ENCODE measurements around the gene RRAS. TPM values are rescaled to one million over a fixed set of nuclear protein-coding genes. Genes with fewer than 3 reads are reported as not detected.

Gene RRAS
- total RNA-seq, 1 donor from 2014 or later: 3.9 TPM

GRCh38 chr19:49590971-49591730 is 48.8 kb downstream of the RRAS start, which contains the start of gene PRR12:
Gene PRR12, plus strand, starts transcription at chr19:49591182. Its CDS starts 473 bp downstream, at chr19:49591655.
- no peaks in the 10 kb centered on the region for H3K9me3 Mint-ChIP-seq (ENCODE audit: low read depth)
- TF ChIP-seq, protein P1, sequence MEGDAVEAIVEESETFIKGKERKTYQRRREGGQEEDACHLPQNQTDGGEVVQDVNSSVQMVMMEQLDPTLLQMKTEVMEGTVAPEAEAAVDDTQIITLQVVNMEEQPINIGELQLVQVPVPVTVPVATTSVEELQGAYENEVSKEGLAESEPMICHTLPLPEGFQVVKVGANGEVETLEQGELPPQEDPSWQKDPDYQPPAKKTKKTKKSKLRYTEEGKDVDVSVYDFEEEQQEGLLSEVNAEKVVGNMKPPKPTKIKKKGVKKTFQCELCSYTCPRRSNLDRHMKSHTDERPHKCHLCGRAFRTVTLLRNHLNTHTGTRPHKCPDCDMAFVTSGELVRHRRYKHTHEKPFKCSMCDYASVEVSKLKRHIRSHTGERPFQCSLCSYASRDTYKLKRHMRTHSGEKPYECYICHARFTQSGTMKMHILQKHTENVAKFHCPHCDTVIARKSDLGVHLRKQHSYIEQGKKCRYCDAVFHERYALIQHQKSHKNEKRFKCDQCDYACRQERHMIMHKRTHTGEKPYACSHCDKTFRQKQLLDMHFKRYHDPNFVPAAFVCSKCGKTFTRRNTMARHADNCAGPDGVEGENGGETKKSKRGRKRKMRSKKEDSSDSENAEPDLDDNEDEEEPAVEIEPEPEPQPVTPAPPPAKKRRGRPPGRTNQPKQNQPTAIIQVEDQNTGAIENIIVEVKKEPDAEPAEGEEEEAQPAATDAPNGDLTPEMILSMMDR (IDR thresholded peaks at IDR 0.05; ENCODE audit: unreplicated experiment): no peak
- peaks cover 17% of the 10 kb centered on the region for H3K4me1 Mint-ChIP-seq (ENCODE audit: low read depth)
- H3K27ac Mint-ChIP-seq: peak within 1 kb of the TSS; percentile 95
- peak within 1 kb of the TSS; percentile 89 for H3K4me3 Mint-ChIP-seq (ENCODE audit: low read depth)
- H3K27me3 Mint-ChIP-seq: no peaks in the 10 kb centered on the region
- peak; percentile 49 for DNase-seq (ENCODE audit: low spot score, unreplicated experiment)
- peaks cover 9% of the 10 kb centered on the region for H3K36me3 Mint-ChIP-seq (ENCODE audit: insufficient read depth)

GRCh38 chr19:49590071-49590970 is 49.6 kb downstream of the RRAS start:
- Mint-ChIP-seq H3K9me3 (ENCODE audit: low read depth) (no peaks in the 10 kb centered on the region), H3K27ac (peak overlapping the region; percentile 93), H3K4me3 (ENCODE audit: low read depth) (peak overlapping the region; percentile 89), H3K36me3 (ENCODE audit: insufficient read depth) (peaks cover 9% of the 10 kb centered on the region), H3K27me3 (no peaks in the 10 kb centered on the region), H3K4me1 (ENCODE audit: low read depth) (peaks cover 19% of the 10 kb centered on the region)
- DNase-seq (ENCODE audit: low spot score, unreplicated experiment): peak; percentile 93
- TF ChIP-seq, protein P1 (IDR thresholded peaks at IDR 0.05; ENCODE audit: unreplicated experiment): peak; percentile 14

DNA sequence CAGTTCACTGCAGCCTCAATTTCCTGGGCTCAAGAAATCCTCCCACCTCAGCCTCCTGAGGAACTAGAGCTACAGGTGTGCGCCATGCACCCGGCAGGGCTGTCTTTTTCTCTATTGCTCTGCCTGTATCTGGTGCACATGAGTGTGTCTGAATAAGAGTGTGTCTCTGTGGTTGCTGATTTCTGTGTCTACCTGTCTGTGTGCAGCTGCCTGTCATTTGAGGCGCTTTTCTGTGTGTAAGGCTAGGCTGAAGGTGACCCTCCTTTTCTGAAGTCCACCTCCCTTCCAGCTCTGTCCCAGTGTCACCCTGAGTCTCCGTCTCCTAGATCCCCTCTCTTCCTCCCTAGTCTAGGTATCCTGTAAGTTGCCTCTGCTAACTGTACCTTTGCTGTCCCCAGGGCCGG is 50.4 kb downstream of the RRAS start:
- Mint-ChIP-seq H3K9me3 (ENCODE audit: low read depth) (no peaks in the 10 kb centered on the region), H3K36me3 (ENCODE audit: insufficient read depth) (peaks cover 7% of the 10 kb centered on the region), H3K27ac (peak overlapping the region; percentile 7), H3K4me3 (ENCODE audit: low read depth) (no peak overlapping the region), H3K4me1 (ENCODE audit: low read depth) (peaks cover 19% of the 10 kb centered on the region), H3K27me3 (no peaks in the 10 kb centered on the region)
- TF ChIP-seq, protein P1 (IDR thresholded peaks at IDR 0.05; ENCODE audit: unreplicated experiment): no peak
- no peak for DNase-seq (ENCODE audit: low spot score, unreplicated experiment)

- Mint-ChIP-seq H3K36me3 (ENCODE audit: insufficient read depth) (peaks cover 2% of the 10 kb centered on the region), H3K4me1 (ENCODE audit: low read depth) (peaks cover 11% of the 10 kb centered on the region), H3K27me3 (no peaks in the 10 kb centered on the region), H3K4me3 (ENCODE audit: low read depth) (no peak overlapping the region), H3K27ac (no peak overlapping the region), H3K9me3 (ENCODE audit: low read depth) (no peaks in the 10 kb centered on the region)
- no peak for DNase-seq (ENCODE audit: low spot score, unreplicated experiment)
- TF ChIP-seq, protein P1 (IDR thresholded peaks at IDR 0.05; ENCODE audit: unreplicated experiment): no peak
Measured at GRCh38 chr19:49588365-49589122, 51.4 kb downstream of the RRAS start.

DNA sequence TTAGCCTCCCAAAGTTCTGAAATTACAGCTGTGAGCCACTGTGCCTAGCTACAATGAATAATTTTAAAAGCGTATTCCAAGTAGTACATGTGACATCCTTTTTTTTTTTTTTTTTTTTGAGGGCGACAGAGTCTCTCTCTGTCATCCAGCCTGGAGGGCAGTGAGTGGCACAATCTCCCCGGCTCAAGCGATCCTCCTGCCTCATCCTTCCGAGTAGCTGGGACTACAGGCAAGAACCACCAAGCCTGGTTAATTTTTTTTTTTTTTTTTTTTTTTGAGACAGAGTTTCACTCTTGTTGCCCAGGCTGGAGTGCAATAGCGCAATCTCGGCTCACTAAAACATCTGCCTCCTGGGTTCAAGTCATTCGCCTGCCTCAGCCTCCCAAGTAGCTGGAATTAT is 52.7 kb downstream of the RRAS start:
- TF ChIP-seq, protein P1 (IDR thresholded peaks at IDR 0.05; ENCODE audit: unreplicated experiment): no peak
- H3K4me3 Mint-ChIP-seq (ENCODE audit: low read depth): no peak overlapping the region
- no peak for DNase-seq (ENCODE audit: low spot score, unreplicated experiment)
- H3K27ac Mint-ChIP-seq: no peak overlapping the region
- no peaks in the 10 kb centered on the region for H3K27me3 Mint-ChIP-seq
- H3K9me3 Mint-ChIP-seq (ENCODE audit: low read depth): no peaks in the 10 kb centered on the region
- H3K4me1 Mint-ChIP-seq (ENCODE audit: low read depth): peaks cover 5% of the 10 kb centered on the region
- no peaks in the 10 kb centered on the region for H3K36me3 Mint-ChIP-seq (ENCODE audit: insufficient read depth)
